HG02759 (cell line): ENCODE results near the gene OR51T1.
"Not testable (repeated sequence)": the region's sequence is repeated elsewhere in the genome, so short reads cannot be mapped to it uniquely, and the experiment has no call there.

Experiments
- ATAC-seq: cut with Tn5 transposase; IDR thresholded peaks from one replicate; pipeline ENCODE4 v1.9.1; 2021; ENCODE audit warnings: mild to moderate bottlenecking, moderate library complexity; ENCODE audit not compliant: unreplicated experiment

OR51T1 gene

GRCh38 chr11:4881860-4882500 is at the start of gene OR51T1:
TSS of gene OR51T1 (plus strand) at chr11:4881900. CDS start at chr11:4881900, 0 bp downstream.
- ATAC-seq, result no peak

GRCh38 chr11:4839851-4840549 is 41.7 kb upstream of the OR51T1 start:
- ATAC-seq, result no peak

GRCh38 chr11:4848908-4849532 is 32.7 kb upstream of the OR51T1 start, which contains the start of gene OR51S1:
TSS of gene OR51S1 (minus strand) at chr11:4849208. CDS start at chr11:4849208, 0 bp downstream.
- no peak for ATAC-seq

GRCh38 chr11:4851033-4851432 is 30.7 kb upstream of the OR51T1 start:
- ATAC-seq, result no peak

GRCh38 chr11:4854286-4854685 is 27.4 kb upstream of the OR51T1 start:
- not testable (repeated sequence) for ATAC-seq

GRCh38 chr11:4862447-4863236 is 19.1 kb upstream of the OR51T1 start:
- ATAC-seq, result no peak

GRCh38 chr11:4863876-4864275 is 17.8 kb upstream of the OR51T1 start:
- ATAC-seq, result no peak

GRCh38 chr11:4865855-4866254 is 15.8 kb upstream of the OR51T1 start:
- ATAC-seq, result no peak

GRCh38 chr11:4881188-4881587 is 512 bp upstream of the OR51T1 start:
- ATAC-seq, result no peak

- ATAC-seq, result no peak
These were observed 843 bp downstream of the OR51T1 start for GRCh38 chr11:4882543-4882942.

GRCh38 chr11:4884361-4884760 is 2.7 kb downstream of the OR51T1 start:
- no peak for ATAC-seq

- no peak for ATAC-seq
These were observed 4.5 kb downstream of the OR51T1 start for GRCh38 chr11:4886186-4886585.

GRCh38 chr11:4887591-4887990 is 5.9 kb downstream of the OR51T1 start:
- ATAC-seq, result no peak

- ATAC-seq, result no peak
These were observed 8.6 kb downstream of the OR51T1 start for GRCh38 chr11:4890279-4890678.

GRCh38 chr11:4891996-4892640 is 10.4 kb downstream of the OR51T1 start:
- ATAC-seq, result no peak

- no peak for ATAC-seq
These were observed 21.8 kb downstream of the OR51T1 start, which contains the start of gene OR51A7 for GRCh38 chr11:4903484-4903883. TSS of gene OR51A7 (plus strand) at chr11:4903783. CDS start at chr11:4907370, 3,587 bp downstream.

- no peak for ATAC-seq
These were observed 34.9 kb downstream of the OR51T1 start for GRCh38 chr11:4916581-4916980.

GRCh38 chr11:4919250-4919649 is 37.5 kb downstream of the OR51T1 start, which contains the start of gene OR51G2:
TSS of gene OR51G2 (minus strand) at chr11:4919350. CDS start at chr11:4915663, 3,687 bp downstream.
- ATAC-seq, result no peak

GRCh38 chr11:4921796-4922195 is 40.1 kb downstream of the OR51T1 start:
- no peak for ATAC-seq

GRCh38 chr11:4922304-4922703 is 40.6 kb downstream of the OR51T1 start:
- ATAC-seq, result no peak
